ENCODE data around the gene PI4K2A.

GRCh38 chr10:97689559-97690020 is 49.1 kb downstream of the PI4K2A start:
- TF ChIP-seq CTCF (IDR thresholded peaks at IDR 0.05) (no peak), POLR2A (IDR thresholded peaks at IDR 0.05) (no peak), EP300 (IDR thresholded peaks at IDR 0.05) (no peak), POLR2AphosphoS5 (IDR thresholded peaks at IDR 0.05) (no peak)

Data from gastroesophageal sphincter (tissue), 3 donors.